OCI-LY7 (cell line): ENCODE measurements around the gene DBNL. TPM values are rescaled to one million over a fixed set of nuclear protein-coding genes. Genes with fewer than 3 reads are reported as not detected.

Experiments used
- BruUV-seq: library from RNA; stranded (reverse); fragments of 400-500 nt; replicated peaks from 2 replicates; lab custom pipeline; 2021; lab: Mats Ljungman, UMichigan
- CTCF ChIA-PET: fragments of 300-600 bp; sonication (Branson Sonifier 250); formaldehyde crosslinking; loops from one replicate; lab custom pipeline; 2022; ENCODE audit warnings: antibody characterized with exemption; ENCODE audit not compliant: unreplicated experiment; lab: Charles Lee
- POLR2A ChIA-PET: fragments of 300-600 bp; sonication (Branson Sonifier 250); formaldehyde crosslinking; loops from one replicate; lab custom pipeline; 2022; ENCODE audit warnings: antibody characterized with exemption; lab: Charles Lee
- DNase-seq: peaks from one replicate; pipeline ENCODE4 v3.0.0-alpha.2; 2015; ENCODE audit warnings: low spot score
- H2AFZ ChIP-seq: fragments of 200-600 bp; sonication (generic), shearing (Covaris generic); 2 replicates; pipeline ENCODE4 v1.6.1; 2014; ENCODE audit warnings: mild to moderate bottlenecking, antibody characterized with exemption, low read length, moderate library complexity
- H3K27ac ChIP-seq: fragments of 200-600 bp; sonication (generic); 2 replicates; pipeline ENCODE4 v1.5.1; 2014; ENCODE audit warnings: mixed run types, low read depth, mild to moderate bottlenecking, moderate library complexity, low read length, inconsistent platforms; ENCODE audit not compliant: poor library complexity, severe bottlenecking
- H3K36me3 ChIP-seq: fragments of 200-600 bp; sonication (generic); 2 replicates; pipeline ENCODE4 v1.6.1; 2014; ENCODE audit warnings: mild to moderate bottlenecking, antibody characterized with exemption, low read length, moderate library complexity, mixed read lengths; ENCODE audit not compliant: insufficient read depth
- H3K4me1 ChIP-seq: fragments of 200-600 bp; sonication (generic); 2 replicates; pipeline ENCODE4 v1.5.1; 2014; ENCODE audit warnings: mild to moderate bottlenecking, low read length; ENCODE audit not compliant: insufficient read depth, poor library complexity, severe bottlenecking
- H3K4me2 ChIP-seq: fragments of 200-600 bp; sonication (generic); 2 replicates; pipeline ENCODE4 v1.6.1; 2014; ENCODE audit warnings: mild to moderate bottlenecking, low read length
- H3K4me3 ChIP-seq: fragments of 200-600 bp; sonication (generic); 2 replicates; pipeline ENCODE4 v1.5.1; 2014; ENCODE audit warnings: mild to moderate bottlenecking, low read depth, low read length; ENCODE audit not compliant: poor library complexity, severe bottlenecking
- H3K79me2 ChIP-seq: fragments of 200-600 bp; sonication (generic); 2 replicates; pipeline ENCODE4 v1.6.1; 2016; ENCODE audit warnings: low read depth, mild to moderate bottlenecking, low read length, moderate library complexity, mixed read lengths; ENCODE audit not compliant: insufficient read depth
- H3K9me2 ChIP-seq: fragments of 200-600 bp; sonication (generic); 2 replicates; pipeline ENCODE4 v1.6.1; 2016; ENCODE audit warnings: mild to moderate bottlenecking, low read length, mixed read lengths; ENCODE audit not compliant: insufficient read depth
- H3K9me3 ChIP-seq: fragments of 200-600 bp; sonication (generic); 2 replicates; pipeline ENCODE4 v1.6.1; 2014; ENCODE audit warnings: mild to moderate bottlenecking, mixed run types, low read length, mixed read lengths
- H4K20me1 ChIP-seq: fragments of 200-600 bp; sonication (generic); 2 replicates; pipeline ENCODE4 v1.6.1; 2014; ENCODE audit warnings: mild to moderate bottlenecking, antibody characterized with exemption, low read length, moderate library complexity, mixed read lengths; ENCODE audit not compliant: insufficient read depth
- EZH2phosphoT487 ChIP-seq: fragments of 200-600 bp; sonication (generic); IDR thresholded peaks from 2 replicates; pipeline ENCODE4 v1.6.1; 2018; ENCODE audit warnings: low read depth, borderline replicate concordance, mild to moderate bottlenecking, mixed run types, antibody characterized with exemption, low read length, moderate library complexity, mixed read lengths
- intact Hi-C: fragments of 100-400 bp; cut with micrococcal nuclease; formaldehyde crosslinking; loops from one replicate; pipeline ENCODE4 v1.10.0; 2022; ENCODE audit not compliant: unreplicated experiment
- total RNA-seq, 2 experiments: library from RNA; depleted of rRNA in 1 of 2; stranded (reverse); fragments of >200 nt in 1 of 2; shearing (Covaris generic) in 1 of 2; gene quantifications; 2 replicates each; pipeline ENCODE4 v1.2.3, GENCODE V29; 2014 to 2022
- TF ChIP-seq, protein P1 (sequence below): fragments of 200-600 bp; sonication (generic); conservative IDR thresholded peaks from 2 replicates; pipeline ENCODE4 v1.5.1; 2014; ENCODE audit warnings: mild to moderate bottlenecking, antibody characterized with exemption, low read length, moderate library complexity, mixed read lengths

The DBNL gene
- total RNA-seq, 2 experiments from 2014 or later, result 124 to 137 TPM

DNA sequence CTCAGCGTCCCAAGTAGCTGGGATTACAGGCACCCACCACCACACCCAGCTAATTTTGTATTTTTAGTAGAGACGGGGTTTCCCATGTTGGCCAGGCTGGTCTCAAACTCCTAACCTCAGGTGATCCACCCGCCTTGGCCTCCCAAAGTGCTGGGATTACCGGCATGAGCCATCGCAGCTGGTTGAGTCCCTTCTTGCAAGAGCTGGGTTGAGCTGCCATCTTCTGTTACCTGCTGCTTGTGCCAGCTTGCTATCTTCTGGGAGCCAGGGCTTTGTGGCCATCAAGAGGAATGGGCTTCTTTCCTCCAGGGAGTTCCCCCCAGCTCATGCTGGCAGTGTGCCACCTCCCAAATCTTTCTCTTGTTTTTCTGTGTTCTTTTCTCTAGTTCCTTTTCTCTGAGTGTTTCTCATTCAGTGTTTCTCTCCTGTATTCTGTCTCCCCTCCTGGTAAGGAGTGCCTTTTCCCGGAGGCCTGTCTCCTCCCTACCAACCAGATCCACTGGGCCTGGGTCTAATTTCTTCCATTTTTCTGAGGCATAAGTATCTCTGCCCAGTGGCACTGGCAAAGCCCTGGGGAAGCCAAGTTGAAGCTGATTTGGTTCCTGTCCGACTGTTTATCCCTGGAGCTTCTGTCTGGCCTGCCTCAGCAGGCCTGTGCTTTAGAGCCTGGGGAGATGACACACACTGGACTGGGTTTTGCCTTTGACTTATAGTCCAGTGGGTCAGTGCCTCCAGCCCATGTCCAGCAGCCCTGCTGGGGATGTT is 3.7 kb downstream of the DBNL start:
- no peak overlapping the region for H2AFZ ChIP-seq
- peaks cover 13% of the 10 kb centered on the region for H4K20me1 ChIP-seq
- peaks cover 35% of the 10 kb centered on the region for H3K4me1 ChIP-seq
- H3K27ac ChIP-seq, result no peak overlapping the region
- H3K9me3 ChIP-seq, result no peaks in the 10 kb centered on the region
- ChIA-PET POLR2A (interaction anchor here (0.7 to 1.6 kb wide), 2 partner anchors 9 to 19 kb away, joined by 4 to 5 read pairs; no protein-coding TSS in a partner anchor), CTCF (no interaction called here)
- H3K9me2 ChIP-seq, result no peaks in the 10 kb centered on the region
- H3K79me2 ChIP-seq, result peaks cover 39% of the 10 kb centered on the region
- H3K4me2 ChIP-seq, result peak overlapping the region; percentile 2; the same call in 1 of the 2 replicates
- intact Hi-C loops, result no loop called here
- H3K4me3 ChIP-seq, result no peak overlapping the region
- H3K36me3 ChIP-seq, result peaks cover 53% of the 10 kb centered on the region
- DNase-seq, result no peak
- TF ChIP-seq, protein P1, sequence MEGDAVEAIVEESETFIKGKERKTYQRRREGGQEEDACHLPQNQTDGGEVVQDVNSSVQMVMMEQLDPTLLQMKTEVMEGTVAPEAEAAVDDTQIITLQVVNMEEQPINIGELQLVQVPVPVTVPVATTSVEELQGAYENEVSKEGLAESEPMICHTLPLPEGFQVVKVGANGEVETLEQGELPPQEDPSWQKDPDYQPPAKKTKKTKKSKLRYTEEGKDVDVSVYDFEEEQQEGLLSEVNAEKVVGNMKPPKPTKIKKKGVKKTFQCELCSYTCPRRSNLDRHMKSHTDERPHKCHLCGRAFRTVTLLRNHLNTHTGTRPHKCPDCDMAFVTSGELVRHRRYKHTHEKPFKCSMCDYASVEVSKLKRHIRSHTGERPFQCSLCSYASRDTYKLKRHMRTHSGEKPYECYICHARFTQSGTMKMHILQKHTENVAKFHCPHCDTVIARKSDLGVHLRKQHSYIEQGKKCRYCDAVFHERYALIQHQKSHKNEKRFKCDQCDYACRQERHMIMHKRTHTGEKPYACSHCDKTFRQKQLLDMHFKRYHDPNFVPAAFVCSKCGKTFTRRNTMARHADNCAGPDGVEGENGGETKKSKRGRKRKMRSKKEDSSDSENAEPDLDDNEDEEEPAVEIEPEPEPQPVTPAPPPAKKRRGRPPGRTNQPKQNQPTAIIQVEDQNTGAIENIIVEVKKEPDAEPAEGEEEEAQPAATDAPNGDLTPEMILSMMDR, result no peak
- TF ChIP-seq EZH2phosphoT487, result no peak
- no TSS peak for BruUV-seq

DNA sequence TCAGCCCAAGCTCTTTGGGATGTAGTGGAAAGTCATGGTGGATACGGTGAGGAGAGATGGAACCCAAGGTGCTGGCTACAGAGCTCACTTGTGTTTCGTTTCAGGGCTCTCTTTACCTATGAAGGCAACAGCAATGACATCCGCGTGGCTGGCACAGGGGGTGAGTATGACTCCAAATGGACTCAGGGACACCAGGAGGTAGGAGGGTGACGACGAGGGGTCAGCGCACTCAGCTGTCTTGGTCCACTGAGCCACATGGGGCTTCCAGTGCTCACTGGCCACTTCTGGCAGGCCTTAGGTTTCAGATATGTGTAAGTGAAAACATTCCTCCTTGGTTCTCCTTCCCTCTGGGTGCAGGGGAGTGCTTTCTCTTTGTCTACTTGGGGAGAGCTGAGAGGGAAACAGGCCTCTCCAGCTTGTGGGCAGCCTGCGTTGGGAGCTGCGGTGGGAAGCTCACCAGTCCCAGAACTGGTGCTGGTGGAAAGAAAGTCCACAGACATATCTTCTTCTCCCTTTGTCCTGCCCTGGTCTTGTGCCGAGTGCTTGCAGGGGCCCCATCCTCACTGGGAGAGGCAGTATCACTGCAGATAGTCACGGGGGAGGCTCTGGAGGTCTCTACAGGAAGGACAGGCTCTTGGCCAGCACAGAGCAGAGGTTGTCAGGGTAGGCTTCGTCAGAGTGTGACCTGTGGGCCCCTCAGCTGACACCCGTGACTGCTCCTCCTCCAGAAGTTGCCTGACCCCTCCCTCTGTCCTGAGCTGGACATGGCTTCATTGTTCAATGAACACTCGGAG is 5.8 kb downstream of the DBNL start:
- no peak overlapping the region for H3K4me3 ChIP-seq
- TF ChIP-seq, protein P1, result no peak
- no peak for TF ChIP-seq EZH2phosphoT487
- peaks cover 33% of the 10 kb centered on the region for H3K79me2 ChIP-seq
- BruUV-seq, result no TSS peak
- peaks cover 28% of the 10 kb centered on the region for H3K4me1 ChIP-seq
- no peak overlapping the region for H3K27ac ChIP-seq
- CTCF ChIA-PET, result no interaction called here
- POLR2A ChIA-PET, result no interaction called here
- no peaks in the 10 kb centered on the region for H3K9me3 ChIP-seq
- no peak overlapping the region for H2AFZ ChIP-seq
- no peaks in the 10 kb centered on the region for H3K9me2 ChIP-seq
- peaks cover 13% of the 10 kb centered on the region for H4K20me1 ChIP-seq
- no peak for DNase-seq
- intact Hi-C loops, result no loop called here
- H3K36me3 ChIP-seq, result peaks cover 73% of the 10 kb centered on the region
- no peak overlapping the region for H3K4me2 ChIP-seq
